GM13977 (cell line): ENCODE measurements around the gene HNRNPL.
"Not testable (repeated sequence)": the region's sequence is repeated elsewhere in the genome, so short reads cannot be mapped to it uniquely, and the experiment has no call there.

Experiments used
- DNase-seq: peaks from one replicate; pipeline ENCODE4 v3.0.0; 2012; ENCODE audit warnings: low spot score
- CTCF ChIP-seq: IDR thresholded peaks from 2 replicates; pipeline ENCODE4 v1.5.1; 2012; ENCODE audit warnings: mild to moderate bottlenecking, control low read depth; ENCODE audit not compliant: insufficient read depth; ENCODE audit errors: extremely low read depth, missing control alignments
- in situ Hi-C: fragments of 300-500 bp; cut with MboI; formaldehyde crosslinking; loops from one replicate; pipeline ENCODE4 v1.12.0; 2022; ENCODE audit warnings: low sequenced_read_pairs, low pct_unique_long_range_greater_than_20kb, mixed read lengths, inconsistent platforms; ENCODE audit not compliant: unreplicated experiment

Gene HNRNPL

GRCh38 chr19:38890686-38891085 is 40.9 kb upstream of the HNRNPL start:
- DNase-seq, result no peak
- no peak for TF ChIP-seq CTCF
- in situ Hi-C loops, result no loop called here

DNA sequence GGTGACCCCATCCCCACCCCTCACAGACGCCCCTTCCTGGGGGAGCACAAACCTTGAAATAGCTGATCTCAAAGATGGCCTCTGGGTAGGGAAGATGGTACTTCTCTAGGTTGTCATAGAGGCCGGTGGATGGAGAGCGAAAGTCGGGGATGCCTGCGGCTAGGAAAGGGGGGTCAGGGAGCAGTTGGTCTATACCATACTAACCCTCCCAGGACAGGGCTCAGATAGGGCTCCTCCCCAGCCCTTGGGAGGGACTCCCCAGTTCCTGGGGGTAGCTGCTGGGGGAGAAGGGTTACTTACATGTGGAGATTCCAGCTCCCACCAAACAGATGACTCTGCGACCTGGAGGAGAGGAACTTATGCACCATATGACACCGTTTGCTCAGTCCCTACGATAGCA is 40.0 kb upstream of the HNRNPL start:
- no peak for DNase-seq
- in situ Hi-C loops, result no loop called here
- TF ChIP-seq CTCF, result no peak

DNA sequence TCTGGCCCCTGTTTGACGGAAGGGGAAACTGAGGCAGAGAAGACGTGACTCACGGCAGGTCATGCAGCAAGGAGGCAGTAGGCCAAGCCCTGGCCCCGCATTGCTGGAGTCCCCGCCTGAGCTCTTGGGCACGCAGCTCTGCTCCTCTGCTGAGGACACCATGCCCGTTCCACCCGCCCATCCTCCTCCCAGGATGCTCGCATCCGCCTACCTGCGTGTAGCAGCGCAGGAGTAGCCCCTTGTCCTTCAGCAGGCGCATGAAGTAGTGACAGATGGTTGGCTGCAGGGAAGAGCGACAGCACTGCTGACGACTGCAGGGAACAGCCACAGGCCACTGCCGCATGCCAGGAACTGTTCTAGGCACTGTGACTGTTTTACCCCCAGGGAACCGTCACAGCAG is 39.1 kb upstream of the HNRNPL start:
- DNase-seq, result no peak
- in situ Hi-C loops, result no loop called here
- TF ChIP-seq CTCF, result no peak

- DNase-seq, in situ Hi-C loops: not testable (repeated sequence)
Measured at GRCh38 chr19:38884691-38885090, 34.9 kb upstream of the HNRNPL start.

DNA sequence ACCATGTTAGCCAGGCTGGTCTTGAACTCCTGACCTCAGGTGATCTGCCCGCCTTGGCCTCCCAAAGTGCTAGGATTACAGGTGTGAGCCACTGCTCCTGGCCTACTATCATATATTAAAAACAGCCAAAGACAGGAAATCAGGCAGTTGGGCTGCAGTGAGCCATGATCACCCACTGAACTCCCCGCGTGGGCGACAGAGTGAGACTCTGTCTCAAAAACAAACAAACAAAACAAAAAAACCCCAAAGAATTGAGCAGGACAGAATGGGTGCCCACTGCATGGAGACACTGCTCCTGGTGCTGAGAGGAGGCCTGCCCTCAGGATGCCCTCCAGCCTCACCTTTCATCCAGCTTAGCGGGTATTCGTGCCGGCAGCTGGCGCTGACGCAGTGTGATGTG is 33.5 kb upstream of the HNRNPL start:
- no peak for TF ChIP-seq CTCF
- DNase-seq, result no peak
- in situ Hi-C loops, result no loop called here

DNA sequence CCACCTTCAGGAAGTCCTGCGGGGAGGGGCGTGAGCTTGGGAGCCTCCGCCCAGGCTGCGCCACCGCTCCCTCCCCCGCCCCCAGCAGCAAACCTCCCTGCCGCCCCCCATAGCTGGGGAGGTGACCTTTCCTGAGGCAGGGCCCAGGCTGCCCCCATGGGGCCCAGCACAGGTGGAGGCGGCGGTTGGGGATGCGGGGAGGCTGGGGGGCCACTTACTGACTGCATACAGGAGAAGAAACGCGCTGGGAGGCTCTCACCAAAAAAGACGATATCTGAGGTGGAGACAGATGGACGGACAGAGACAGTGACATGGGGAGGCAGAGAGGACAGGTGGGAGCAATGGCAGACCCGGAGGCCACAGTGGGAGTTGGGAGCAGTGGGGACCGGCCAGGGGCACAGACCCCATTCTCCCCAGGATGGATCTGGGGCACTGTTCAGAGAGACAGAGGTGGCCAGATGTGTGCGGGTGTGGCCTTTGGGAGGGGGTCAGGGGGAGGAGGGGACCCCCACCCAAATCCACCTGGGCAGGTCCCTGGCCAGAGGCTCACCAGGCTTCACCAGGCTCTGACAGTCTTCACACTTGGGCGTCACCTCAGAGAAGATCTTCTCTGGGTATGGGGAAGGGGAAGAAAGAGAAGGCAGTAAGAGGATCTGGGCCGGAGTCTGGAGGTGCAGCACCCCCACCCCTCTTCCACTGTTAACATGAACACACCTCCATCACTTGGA is 31.3 kb upstream of the HNRNPL start:
- no peak for TF ChIP-seq CTCF
- no peak for DNase-seq
- in situ Hi-C loops, result no loop called here

GRCh38 chr19:38880076-38880881 is 30.5 kb upstream of the HNRNPL start:
- DNase-seq, result no peak
- in situ Hi-C loops, result no loop called here
- TF ChIP-seq CTCF, result no peak
